IPS-15b (cell line): ENCODE data around the gene RBM43.
"Not testable (repeated sequence)": the region's sequence is repeated elsewhere in the genome, so short reads cannot be mapped to it uniquely, and the experiment has no call there.

Source experiments
- H3K27me3 ChIP-seq: one replicate; pipeline ENCODE4 v1.6.1; 2013; ENCODE audit warnings: low read length; ENCODE audit not compliant: control insufficient read depth, insufficient read depth
- H3K36me3 ChIP-seq: one replicate; pipeline ENCODE4 v1.6.1; 2013; ENCODE audit warnings: low read length; ENCODE audit not compliant: control insufficient read depth, insufficient read depth
- H3K4me1 ChIP-seq: one replicate; pipeline ENCODE4 v1.6.1; 2013; ENCODE audit warnings: mild to moderate bottlenecking, low read length; ENCODE audit not compliant: control insufficient read depth, insufficient read depth
- H3K4me3 ChIP-seq: one replicate; pipeline ENCODE4 v1.5.1; 2013; ENCODE audit warnings: low read depth, low read length
- H3K9ac ChIP-seq: one replicate; pipeline ENCODE4 v1.6.1; 2013; ENCODE audit warnings: low read depth, mild to moderate bottlenecking, low read length
- H3K9me3 ChIP-seq: one replicate; pipeline ENCODE4 v1.6.1; 2013; ENCODE audit warnings: mild to moderate bottlenecking, low read length; ENCODE audit not compliant: control insufficient read depth, insufficient read depth

Gene RBM43

GRCh38 chr2:151261231-151261976 lies at the start of gene RBM43:
TSS of gene RBM43 (minus strand) at chr2:151261863. CDS start at chr2:151261727, 136 bp downstream.
- Histone ChIP-seq H3K4me1 (peaks cover 26% of the 10 kb centered on the region), H3K9me3 (no peaks in the 10 kb centered on the region), H3K27me3 (no peaks in the 10 kb centered on the region), H3K4me3 (peak within 1 kb of the TSS; percentile 76), H3K36me3 (no peaks in the 10 kb centered on the region), H3K9ac (peak within 1 kb of the TSS; percentile 87)

GRCh38 chr2:151310313-151310712 lies 48.6 kb upstream of the RBM43 start:
- H3K9ac ChIP-seq, H3K36me3 ChIP-seq, H3K4me1 ChIP-seq, H3K4me3 ChIP-seq, H3K27me3 ChIP-seq, H3K9me3 ChIP-seq: not testable (repeated sequence)

GRCh38 chr2:151306621-151307020 lies 45.0 kb upstream of the RBM43 start:
- Histone ChIP-seq H3K27me3 (no peaks in the 10 kb centered on the region), H3K9me3 (peaks cover 5% of the 10 kb centered on the region), H3K4me1 (no peaks in the 10 kb centered on the region), H3K9ac (no peak overlapping the region), H3K36me3 (no peaks in the 10 kb centered on the region), H3K4me3 (no peak overlapping the region)

- Histone ChIP-seq H3K4me1 (no peaks in the 10 kb centered on the region), H3K27me3 (no peaks in the 10 kb centered on the region), H3K4me3 (no peak overlapping the region), H3K9ac (no peak overlapping the region), H3K9me3 (peaks cover 5% of the 10 kb centered on the region), H3K36me3 (no peaks in the 10 kb centered on the region)
Measured at GRCh38 chr2:151305129-151305691, 43.5 kb upstream of the RBM43 start.

- H3K4me3 ChIP-seq: no peak overlapping the region
- H3K36me3 ChIP-seq: no peaks in the 10 kb centered on the region
- no peaks in the 10 kb centered on the region for H3K9me3 ChIP-seq
- H3K9ac ChIP-seq: no peak overlapping the region
- no peaks in the 10 kb centered on the region for H3K27me3 ChIP-seq
- H3K4me1 ChIP-seq: peaks cover 5% of the 10 kb centered on the region
Measured at GRCh38 chr2:151302879-151303278, 41.2 kb upstream of the RBM43 start.

- peaks cover 6% of the 10 kb centered on the region for H3K4me1 ChIP-seq
Measured at GRCh38 chr2:151302404-151302803, 40.7 kb upstream of the RBM43 start.

GRCh38 chr2:151299920-151300539 lies 38.4 kb upstream of the RBM43 start:
- no peaks in the 10 kb centered on the region for H3K36me3 ChIP-seq
- H3K4me3 ChIP-seq: no peak overlapping the region
- no peak overlapping the region for H3K9ac ChIP-seq
- peaks cover 6% of the 10 kb centered on the region for H3K4me1 ChIP-seq
- no peaks in the 10 kb centered on the region for H3K9me3 ChIP-seq
- no peaks in the 10 kb centered on the region for H3K27me3 ChIP-seq

More at GRCh38 chr2:151302404-151302803, 40.7 kb upstream of the RBM43 start:
- H3K4me3 ChIP-seq: no peak overlapping the region
- H3K27me3 ChIP-seq: no peaks in the 10 kb centered on the region
- no peaks in the 10 kb centered on the region for H3K9me3 ChIP-seq
- no peaks in the 10 kb centered on the region for H3K36me3 ChIP-seq
- H3K9ac ChIP-seq: no peak overlapping the region

GRCh38 chr2:151297882-151298281 lies 36.2 kb upstream of the RBM43 start:
- H3K9ac ChIP-seq: no peak overlapping the region
- H3K4me3 ChIP-seq: no peak overlapping the region

GRCh38 chr2:151295926-151296325 lies 34.3 kb upstream of the RBM43 start:
- not testable (repeated sequence) for H3K9me3 ChIP-seq, H3K36me3 ChIP-seq, H3K27me3 ChIP-seq, H3K9ac ChIP-seq, H3K4me1 ChIP-seq, H3K4me3 ChIP-seq

More at GRCh38 chr2:151297882-151298281, 36.2 kb upstream of the RBM43 start:
- Histone ChIP-seq H3K36me3 (no peaks in the 10 kb centered on the region), H3K9me3 (no peaks in the 10 kb centered on the region), H3K27me3 (no peaks in the 10 kb centered on the region), H3K4me1 (peaks cover 6% of the 10 kb centered on the region)

GRCh38 chr2:151292546-151292945 lies 30.9 kb upstream of the RBM43 start:
- Histone ChIP-seq H3K4me1 (peaks cover 8% of the 10 kb centered on the region), H3K9me3 (no peaks in the 10 kb centered on the region), H3K9ac (no peak overlapping the region), H3K4me3 (no peak overlapping the region), H3K27me3 (no peaks in the 10 kb centered on the region), H3K36me3 (no peaks in the 10 kb centered on the region)

GRCh38 chr2:151292141-151292540 lies 30.5 kb upstream of the RBM43 start:
- no peaks in the 10 kb centered on the region for H3K36me3 ChIP-seq
- H3K9me3 ChIP-seq: no peaks in the 10 kb centered on the region
- H3K27me3 ChIP-seq: no peaks in the 10 kb centered on the region
- H3K4me3 ChIP-seq: no peak overlapping the region
- H3K9ac ChIP-seq: no peak overlapping the region
- peaks cover 8% of the 10 kb centered on the region for H3K4me1 ChIP-seq

GRCh38 chr2:151291224-151291623 lies 29.6 kb upstream of the RBM43 start:
- Histone ChIP-seq H3K4me3 (no peak overlapping the region), H3K9me3 (no peaks in the 10 kb centered on the region), H3K4me1 (peaks cover 8% of the 10 kb centered on the region), H3K36me3 (no peaks in the 10 kb centered on the region), H3K9ac (no peak overlapping the region), H3K27me3 (no peaks in the 10 kb centered on the region)
